HEK293T (cell line): Measurements from ENCODE around the gene ETFRF1.

Source experiments
- CTCF ChIA-PET: fragments of 350-600 bp; formaldehyde crosslinking; extraction: SDS; loops from one replicate; lab custom pipeline; 2021; ENCODE audit warnings: antibody characterized with exemption, inconsistent platforms; lab: Yijun Ruan, JAX
- POLR2A ChIA-PET: fragments of 350-600 bp; formaldehyde crosslinking; extraction: SDS; loops from one replicate; lab custom pipeline; 2020; ENCODE audit warnings: antibody characterized with exemption, inconsistent platforms; lab: Yijun Ruan, JAX
- DNase-seq: peaks from one replicate; pipeline ENCODE4 v3.0.0; 2012; ENCODE audit warnings: mixed read lengths; ENCODE audit errors: extremely low spot score
- PKNOX1 ChIP-seq: fragments of 450-650 bp; IDR thresholded peaks from 2 replicates; pipeline ENCODE4 v1.6.1; 2016
- SUZ12 ChIP-seq: fragments of 450-650 bp; IDR thresholded peaks from 2 replicates; pipeline ENCODE4 v1.6.1; 2016; ENCODE audit warnings: mild to moderate bottlenecking

The ETFRF1 gene

GRCh38 chr12:25254271-25254880 is 59.3 kb downstream of the ETFRF1 start:
- CTCF ChIA-PET, result no interaction called here
- peak; percentile 75 for TF ChIP-seq PKNOX1
- no peak for TF ChIP-seq SUZ12
- no peak for DNase-seq
- POLR2A ChIA-PET, result interaction anchor here (1.3 kb wide), 1 partner anchor 22 kb away, joined by 3 read pairs; no protein-coding TSS in a partner anchor
